BLaER1 (cell line): Measurements from ENCODE around the gene CTDSP2.
A peak's percentile ranks its signal among the peaks of the same experiment; 100 is the strongest.

Experiments used
- H3K27ac ChIP-seq: shearing (Covaris generic); formaldehyde crosslinking; 2 replicates; pipeline ENCODE4 v1.8.1; 2022
- H3K27me3 ChIP-seq: shearing (Covaris generic); formaldehyde crosslinking; 2 replicates; pipeline ENCODE4 v1.8.1; 2022
- H3K36me3 ChIP-seq: shearing (Covaris generic); formaldehyde crosslinking; 2 replicates; pipeline ENCODE4 v1.8.1; 2022
- H3K4me1 ChIP-seq: shearing (Covaris generic); formaldehyde crosslinking; 2 replicates; pipeline ENCODE4 v1.8.1; 2022
- H3K4me2 ChIP-seq: shearing (Covaris generic); formaldehyde crosslinking; 2 replicates; pipeline ENCODE4 v1.8.1; 2022
- H3K4me3 ChIP-seq: shearing (Covaris generic); formaldehyde crosslinking; 2 replicates; pipeline ENCODE4 v1.8.1; 2022
- H3K9ac ChIP-seq: shearing (Covaris generic); formaldehyde crosslinking; 2 replicates; pipeline ENCODE4 v1.8.1; 2022
- H3K9me3 ChIP-seq: shearing (Covaris generic); formaldehyde crosslinking; 2 replicates; pipeline ENCODE4 v1.8.1; 2022
- H4K20me1 ChIP-seq: shearing (Covaris generic); formaldehyde crosslinking; 2 replicates; pipeline ENCODE4 v1.8.1; 2022
- Cebpa-rat ChIP-seq: shearing (Covaris generic); IDR thresholded peaks from 2 replicates; pipeline ENCODE4 v1.8.1; 2022

Gene CTDSP2

GRCh38 chr12:57836442-57837375, 9.8 kb downstream of the CTDSP2 start:
- Histone ChIP-seq H3K4me1 (peaks cover 100% of the 10 kb centered on the region), H3K36me3 (0 out of 2 replicates have a peak, but pooled peaks cover 10% of the 10 kb centered on the region), H3K9me3 (no peaks in the 10 kb centered on the region), H3K4me3 (peak overlapping the region; percentile 23; the same call in 1 of the 2 replicates), H3K27ac (peak overlapping the region; percentile 48), H3K4me2 (peak overlapping the region; percentile 86), H3K27me3 (no peaks in the 10 kb centered on the region), H4K20me1 (peaks cover 100% of the 10 kb centered on the region), H3K9ac (peak overlapping the region; percentile 36)
- TF ChIP-seq Cebpa-rat, result no peak

DNA sequence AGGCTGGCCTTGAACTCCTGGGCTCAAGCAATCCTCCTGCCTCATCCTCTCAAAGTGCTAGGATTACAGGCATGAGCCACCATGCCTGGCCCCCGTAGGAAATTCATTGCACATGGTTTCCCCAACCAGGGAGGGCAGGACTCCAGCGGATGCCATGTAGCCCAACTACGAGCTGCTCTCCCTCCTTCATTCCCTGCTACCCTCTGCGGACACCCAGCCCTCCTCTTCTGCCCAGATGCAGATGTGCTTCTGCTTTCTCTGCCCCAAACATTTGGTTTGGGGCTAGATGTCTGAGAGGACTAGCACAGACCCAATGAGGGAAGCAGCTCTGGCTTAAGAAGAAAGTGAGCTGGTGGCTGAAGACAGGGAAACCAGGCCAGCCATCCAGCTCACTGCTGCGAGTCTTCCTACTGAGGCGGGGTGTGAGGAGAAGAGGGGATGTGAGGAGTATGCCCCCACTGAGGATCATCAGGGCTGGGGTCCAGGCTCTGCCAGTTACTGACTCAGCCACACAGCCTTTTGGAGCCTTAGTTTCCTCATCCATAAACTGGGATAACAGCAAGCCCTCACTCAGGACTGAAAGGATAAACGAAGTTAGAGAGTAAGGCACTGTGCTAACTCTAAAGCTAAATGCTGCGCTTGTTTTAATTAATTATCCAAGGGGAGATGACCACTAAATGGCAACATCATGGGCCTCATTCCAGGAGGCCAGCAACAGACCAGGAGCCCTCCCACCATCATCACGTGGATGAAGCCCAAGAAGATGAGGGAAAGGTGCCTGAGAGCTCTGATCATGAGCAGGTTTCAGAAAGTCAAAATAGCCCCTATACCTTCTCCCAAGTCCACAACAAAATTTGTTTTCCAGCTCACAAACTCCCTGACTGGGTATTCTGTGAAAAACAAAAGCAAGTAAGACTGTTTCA, 10.9 kb downstream of the CTDSP2 start:
- no peak for TF ChIP-seq Cebpa-rat
- peak overlapping the region; percentile 36 for H3K9ac ChIP-seq
- peaks cover 100% of the 10 kb centered on the region for H4K20me1 ChIP-seq
- H3K4me3 ChIP-seq, result 0 out of 2 replicates have a peak overlapping the region, but pooled peaks have one; percentile 23
- H3K4me1 ChIP-seq, result peaks cover 96% of the 10 kb centered on the region
- H3K27me3 ChIP-seq, result no peaks in the 10 kb centered on the region
- no peaks in the 10 kb centered on the region for H3K9me3 ChIP-seq
- peaks cover 13% of the 10 kb centered on the region for H3K36me3 ChIP-seq
- peak overlapping the region; percentile 48 for H3K27ac ChIP-seq
- peak overlapping the region; percentile 86 for H3K4me2 ChIP-seq

DNA sequence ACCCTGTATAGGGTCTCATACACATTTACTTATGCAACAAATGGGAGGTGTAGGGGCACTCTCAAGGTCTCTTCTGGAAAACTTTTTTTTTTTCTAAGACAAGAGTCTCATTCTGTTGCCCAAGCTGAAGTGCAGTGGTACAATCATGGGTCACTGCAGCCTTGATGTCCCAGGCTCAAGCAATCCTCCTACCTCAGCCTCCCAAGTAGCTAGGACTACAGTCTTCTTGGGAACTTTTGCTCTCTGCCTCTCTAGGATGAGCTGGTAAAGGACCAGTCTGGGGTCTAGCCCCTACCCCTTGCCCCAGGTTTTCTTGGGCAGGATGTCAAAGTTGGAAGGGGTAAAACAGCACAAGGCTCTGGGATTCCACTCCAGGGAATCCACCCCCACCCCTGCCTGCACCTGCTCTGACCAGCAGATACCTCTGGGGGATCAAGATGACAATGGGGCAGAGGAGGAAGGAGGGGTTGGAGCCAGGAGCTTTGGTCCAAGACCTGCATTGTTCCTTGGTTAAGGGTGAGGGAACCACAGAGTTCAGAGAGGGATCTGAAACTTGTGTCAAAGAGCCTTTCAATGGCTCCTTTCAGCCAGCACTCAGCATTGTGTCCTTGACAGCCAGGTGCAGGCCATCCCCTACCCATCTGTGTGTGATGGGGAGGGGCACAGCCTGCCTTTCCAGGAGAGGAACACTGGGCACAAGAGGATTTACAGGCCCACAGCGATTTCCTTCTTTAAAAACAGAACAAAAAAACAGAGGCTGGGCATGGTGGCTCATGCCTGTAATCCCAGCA, 12.2 kb downstream of the CTDSP2 start:
- H3K4me3 ChIP-seq, result no peak overlapping the region
- peak overlapping the region; percentile 27; the same call in 1 of the 2 replicates for H3K27ac ChIP-seq
- H3K36me3 ChIP-seq, result peaks cover 20% of the 10 kb centered on the region
- no peak for TF ChIP-seq Cebpa-rat
- H4K20me1 ChIP-seq, result peaks cover 100% of the 10 kb centered on the region
- H3K4me1 ChIP-seq, result peaks cover 83% of the 10 kb centered on the region
- peak overlapping the region; percentile 86 for H3K4me2 ChIP-seq
- H3K9ac ChIP-seq, result no peak overlapping the region
- no peaks in the 10 kb centered on the region for H3K9me3 ChIP-seq
- H3K27me3 ChIP-seq, result no peaks in the 10 kb centered on the region

- Histone ChIP-seq H3K4me3 (no peak overlapping the region), H3K27ac (peak overlapping the region; percentile 54), H3K9ac (no peak overlapping the region), H3K9me3 (no peaks in the 10 kb centered on the region), H3K4me2 (peak overlapping the region; percentile 86), H3K36me3 (peaks cover 26% of the 10 kb centered on the region), H4K20me1 (peaks cover 100% of the 10 kb centered on the region), H3K27me3 (no peaks in the 10 kb centered on the region), H3K4me1 (peaks cover 76% of the 10 kb centered on the region)
- TF ChIP-seq Cebpa-rat, result no peak
These were observed 12.9 kb downstream of the CTDSP2 start for GRCh38 chr12:57833672-57834071.

- Histone ChIP-seq H3K4me1 (peaks cover 69% of the 10 kb centered on the region), H3K4me3 (no peak overlapping the region), H3K27ac (peak overlapping the region; percentile 54; the same call in 1 of the 2 replicates), H3K4me2 (peak overlapping the region; percentile 86), H3K27me3 (no peaks in the 10 kb centered on the region), H3K9me3 (no peaks in the 10 kb centered on the region), H3K36me3 (peaks cover 34% of the 10 kb centered on the region), H3K9ac (0 out of 2 replicates have a peak overlapping the region, but pooled peaks have one; percentile 25), H4K20me1 (peaks cover 100% of the 10 kb centered on the region)
- no peak for TF ChIP-seq Cebpa-rat
These were observed 13.6 kb downstream of the CTDSP2 start for GRCh38 chr12:57832966-57833365.

DNA sequence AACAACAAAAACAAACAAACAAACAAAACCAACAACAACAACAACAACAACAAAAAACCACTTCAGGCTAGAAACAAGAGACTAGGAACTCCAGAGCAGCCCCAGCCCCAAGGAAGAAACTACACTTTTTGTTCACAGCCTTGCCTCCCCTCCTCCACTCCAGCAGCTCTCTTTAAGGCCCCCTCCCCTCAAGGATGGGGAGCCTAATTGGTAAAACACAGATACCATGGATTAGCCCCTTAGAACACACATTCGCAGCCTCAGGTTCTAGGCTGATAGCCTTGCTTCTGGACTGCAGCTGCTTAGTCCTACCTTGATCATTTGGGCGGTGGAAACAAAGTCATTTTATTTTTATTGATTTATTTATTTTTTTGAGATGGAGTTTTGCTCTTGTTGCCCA, 16.1 kb downstream of the CTDSP2 start:
- no peak for TF ChIP-seq Cebpa-rat
- Histone ChIP-seq H3K4me1 (peaks cover 44% of the 10 kb centered on the region), H4K20me1 (peaks cover 100% of the 10 kb centered on the region), H3K4me2 (no peak overlapping the region), H3K27ac (no peak overlapping the region), H3K9ac (no peak overlapping the region), H3K36me3 (peaks cover 59% of the 10 kb centered on the region), H3K9me3 (no peaks in the 10 kb centered on the region), H3K27me3 (no peaks in the 10 kb centered on the region), H3K4me3 (no peak overlapping the region)

DNA sequence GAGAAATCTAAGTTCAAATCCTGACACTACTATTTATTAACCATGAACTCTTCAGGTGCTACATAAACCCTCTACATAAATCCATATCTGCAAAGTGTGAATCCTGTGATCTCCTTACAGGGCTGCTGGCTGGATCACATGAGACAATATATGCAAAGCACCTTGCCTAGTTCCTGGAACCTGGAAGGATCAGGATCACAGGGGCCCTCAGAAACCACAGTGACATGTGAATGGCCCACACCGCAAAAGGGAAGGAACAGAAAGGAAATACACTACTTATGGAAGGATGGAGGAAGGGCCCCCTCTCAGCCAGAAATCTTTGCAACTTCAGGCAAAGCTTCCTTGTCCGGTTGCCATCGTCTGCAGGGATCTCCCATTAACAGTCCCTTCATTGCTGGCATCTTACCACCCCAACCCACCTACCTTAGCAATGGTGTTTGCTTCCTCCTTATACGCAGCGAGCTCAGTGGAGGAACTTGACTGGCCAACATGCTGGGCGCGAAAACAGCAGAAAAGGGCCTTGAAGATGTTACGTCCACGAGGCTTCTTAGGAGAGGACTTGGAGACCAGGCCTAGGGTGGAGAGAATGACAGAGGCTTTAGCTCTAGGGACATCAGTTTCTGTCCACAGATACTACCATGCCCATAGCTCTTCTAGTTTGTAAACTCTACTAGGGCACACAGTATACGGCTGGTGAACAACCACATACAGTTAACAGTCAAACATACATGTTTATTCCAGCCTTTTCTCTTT, 17.3 kb downstream of the CTDSP2 start:
- H3K36me3 ChIP-seq, result peaks cover 71% of the 10 kb centered on the region
- no peak for TF ChIP-seq Cebpa-rat
- no peaks in the 10 kb centered on the region for H3K27me3 ChIP-seq
- H3K4me3 ChIP-seq, result no peak overlapping the region
- no peak overlapping the region for H3K4me2 ChIP-seq
- H4K20me1 ChIP-seq, result peaks cover 100% of the 10 kb centered on the region
- H3K27ac ChIP-seq, result no peak overlapping the region
- no peaks in the 10 kb centered on the region for H3K9me3 ChIP-seq
- peaks cover 32% of the 10 kb centered on the region for H3K4me1 ChIP-seq
- H3K9ac ChIP-seq, result peak overlapping the region; percentile 16; the same call in 1 of the 2 replicates

- no peaks in the 10 kb centered on the region for H3K27me3 ChIP-seq
- peaks cover 9% of the 10 kb centered on the region for H3K4me1 ChIP-seq
- peaks cover 89% of the 10 kb centered on the region for H3K36me3 ChIP-seq
- H3K4me3 ChIP-seq, result no peak overlapping the region
- H3K4me2 ChIP-seq, result no peak overlapping the region
- H3K27ac ChIP-seq, result no peak overlapping the region
- H3K9me3 ChIP-seq, result no peaks in the 10 kb centered on the region
- H3K9ac ChIP-seq, result no peak overlapping the region
- H4K20me1 ChIP-seq, result peaks cover 99% of the 10 kb centered on the region
- no peak for TF ChIP-seq Cebpa-rat
These were observed 19.6 kb downstream of the CTDSP2 start for GRCh38 chr12:57826966-57827365.
